GM12872 (cell line): Measurements from ENCODE around the gene MCOLN2.

Source experiments
- CTCF ChIP-seq: IDR thresholded peaks from 3 replicates; pipeline ENCODE4 v1.5.1; 2011; ENCODE audit warnings: low read depth, mild to moderate bottlenecking, low read length, moderate library complexity; ENCODE audit not compliant: insufficient read depth

MCOLN2 gene

GRCh38 chr1:84967666-84968065 lies 29.2 kb downstream of the MCOLN2 start:
- no peak for TF ChIP-seq CTCF

- no peak for TF ChIP-seq CTCF
Measured at GRCh38 chr1:84963021-84963420, 33.9 kb downstream of the MCOLN2 start.

- no peak for TF ChIP-seq CTCF
Measured at GRCh38 chr1:84961316-84961715, 35.6 kb downstream of the MCOLN2 start.

- no peak for TF ChIP-seq CTCF
Measured at GRCh38 chr1:84960371-84960770, 36.5 kb downstream of the MCOLN2 start.

- TF ChIP-seq CTCF: no peak
Measured at GRCh38 chr1:84959294-84959693, 37.6 kb downstream of the MCOLN2 start.

- TF ChIP-seq CTCF: no peak
Measured at GRCh38 chr1:84957966-84958365, 38.9 kb downstream of the MCOLN2 start.

- TF ChIP-seq CTCF: no peak
Measured at GRCh38 chr1:84956655-84957054, 40.3 kb downstream of the MCOLN2 start.

- TF ChIP-seq CTCF: no peak
Measured at GRCh38 chr1:84956097-84956496, 40.8 kb downstream of the MCOLN2 start.
